Adipose tissue (tissue), 3 donors: ENCODE results near the gene PSG1. TPM values are rescaled to one million over a fixed set of nuclear protein-coding genes. Genes with fewer than 3 reads are reported as not detected.
"Not testable (repeated sequence)": the region's sequence is repeated elsewhere in the genome, so short reads cannot be mapped to it uniquely, and the experiment has no call there.

Experiments used
- H3K27ac ChIP-seq: one replicate; pipeline ENCODE4 v1.5.1; 2013; ENCODE audit warnings: low read depth, low read length
- WGBS, 3 donors: extraction: QIAGEN DNeasy Blood & Tissue Kit; methylation state at CpG; one replicate each; pipeline ENCODE4 v1.1.7; 2013; 5-methylcytosine and 5-hydroxymethylcytosine counted together
- polyA plus RNA-seq, 3 donors: library from polyadenylated mRNA; stranded (reverse); fragments of 200-250 nt; gene quantifications; one replicate each; pipeline ENCODE4 v1.2.3, GENCODE V29; 2013
- donor health status: healthy with polysubstance abuse.
- donor health status: Bipolar disorder and iron deficiency.
- donor health status: healthy.

The PSG1 gene
- polyA plus RNA-seq, 3 donors = not detected

DNA sequence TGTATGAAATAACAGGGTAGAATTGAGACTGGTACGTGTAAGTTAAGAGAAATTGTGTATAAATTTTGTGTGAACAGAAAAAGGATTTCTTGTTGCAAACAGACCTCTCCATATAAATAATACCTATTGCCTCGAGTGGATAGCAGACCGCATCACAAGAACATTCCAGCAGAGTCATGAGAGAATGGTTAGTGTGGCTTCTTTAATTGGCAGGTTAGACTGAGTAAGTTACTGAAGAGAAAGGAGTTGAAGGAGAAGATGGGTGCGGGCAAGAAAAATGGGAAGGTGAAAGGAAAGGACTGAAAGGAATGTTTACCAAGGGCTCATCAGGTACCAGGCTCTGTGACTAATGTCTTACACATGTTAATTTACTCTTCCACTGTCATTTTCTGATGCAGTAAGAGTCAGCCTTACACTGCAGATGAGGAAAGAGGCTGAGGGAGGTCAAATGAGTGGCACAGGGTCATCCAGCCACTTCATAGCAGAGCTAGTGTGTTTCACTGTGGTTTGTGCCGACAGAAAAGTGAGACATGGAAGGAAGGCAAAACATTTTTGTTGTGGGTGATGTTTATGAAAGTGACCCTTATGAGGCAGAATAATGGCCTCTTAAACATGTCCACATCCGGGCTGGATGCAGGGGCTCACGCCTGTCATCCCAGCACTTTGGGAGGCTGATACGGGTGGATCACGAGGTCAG, 46.6 kb downstream of the PSG1 start:
- 68 to 85% (median 82%) methylated on average over 9 of the region's 9 CpGs for WGBS, 3 donors
- not testable (repeated sequence) for H3K27ac ChIP-seq

DNA sequence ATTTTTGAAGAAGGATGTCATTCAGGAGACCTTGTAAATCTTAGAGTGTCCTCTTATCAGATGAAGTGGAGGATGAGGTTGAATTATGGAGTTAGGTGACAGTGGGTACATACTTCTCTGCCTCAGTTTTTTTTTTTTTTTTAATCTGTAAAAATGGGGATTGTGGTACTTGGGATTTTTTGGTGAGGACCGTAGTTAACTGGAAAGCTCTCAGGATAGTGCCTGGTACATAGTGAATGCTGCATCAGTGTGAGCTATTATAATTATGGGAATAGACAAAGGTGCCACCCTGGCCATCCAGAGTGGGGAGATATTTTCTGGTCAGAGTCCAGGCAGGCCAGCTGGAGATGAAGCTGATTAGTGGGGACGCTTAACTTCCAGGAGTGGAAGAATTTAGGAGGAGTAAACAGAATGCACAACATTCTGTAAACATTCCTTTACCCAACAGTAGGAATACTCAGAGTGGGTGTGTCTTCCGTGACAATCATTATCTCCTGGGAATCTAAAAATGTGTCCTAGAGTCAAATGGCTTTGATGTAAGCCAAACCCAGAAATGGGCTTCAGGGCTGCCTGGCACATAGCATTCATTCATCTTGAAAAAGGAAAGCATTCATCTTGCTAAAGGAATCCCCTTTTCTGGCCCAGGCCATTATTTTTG, 47.4 kb downstream of the PSG1 start:
- 37 to 75% (median 62%) methylated on average over 3 of the region's 3 CpGs for WGBS, 3 donors
- not testable (repeated sequence) for H3K27ac ChIP-seq

DNA sequence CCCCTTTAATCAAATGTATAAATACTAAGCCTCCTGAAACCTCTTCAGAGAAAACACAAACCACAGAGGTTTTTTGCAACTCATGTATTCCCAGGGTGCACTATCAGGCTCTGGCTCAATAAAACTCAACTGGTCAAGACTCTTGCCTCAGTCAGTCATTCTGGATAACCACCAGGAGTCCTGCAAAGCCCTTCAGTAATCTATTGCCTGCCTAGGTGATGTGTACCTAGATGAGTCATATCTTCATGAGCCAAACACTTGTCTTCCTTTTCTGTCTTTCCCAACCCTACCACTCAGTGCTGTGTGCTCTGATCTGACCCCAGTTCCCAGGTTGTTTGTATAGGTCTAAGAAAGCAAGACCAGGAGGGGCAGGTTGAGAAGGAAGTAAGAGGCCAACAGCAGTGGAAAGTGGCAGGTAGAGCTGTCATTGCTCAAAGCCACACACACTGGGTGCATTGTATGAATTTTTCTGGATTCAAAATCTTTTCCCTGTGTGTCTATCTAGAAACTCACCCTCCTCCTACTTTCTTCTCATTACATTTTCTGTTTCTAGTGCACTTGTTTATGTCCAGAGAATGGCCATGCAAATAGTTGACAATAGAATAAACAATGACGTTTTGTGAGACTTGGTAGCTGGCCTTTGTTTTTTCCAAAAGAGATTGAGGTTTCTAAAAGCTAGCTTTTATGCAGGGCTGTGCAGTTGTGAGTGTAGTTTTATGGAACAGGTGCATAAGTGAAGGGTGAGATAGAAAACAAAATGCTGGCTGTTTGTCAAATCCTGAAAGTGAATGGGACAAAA, 48.1 kb downstream of the PSG1 start:
- no peak overlapping the region for H3K27ac ChIP-seq
- 18 to 63% (median 55%) methylated on average over 1 of the region's 1 CpG for WGBS, 3 donors

DNA sequence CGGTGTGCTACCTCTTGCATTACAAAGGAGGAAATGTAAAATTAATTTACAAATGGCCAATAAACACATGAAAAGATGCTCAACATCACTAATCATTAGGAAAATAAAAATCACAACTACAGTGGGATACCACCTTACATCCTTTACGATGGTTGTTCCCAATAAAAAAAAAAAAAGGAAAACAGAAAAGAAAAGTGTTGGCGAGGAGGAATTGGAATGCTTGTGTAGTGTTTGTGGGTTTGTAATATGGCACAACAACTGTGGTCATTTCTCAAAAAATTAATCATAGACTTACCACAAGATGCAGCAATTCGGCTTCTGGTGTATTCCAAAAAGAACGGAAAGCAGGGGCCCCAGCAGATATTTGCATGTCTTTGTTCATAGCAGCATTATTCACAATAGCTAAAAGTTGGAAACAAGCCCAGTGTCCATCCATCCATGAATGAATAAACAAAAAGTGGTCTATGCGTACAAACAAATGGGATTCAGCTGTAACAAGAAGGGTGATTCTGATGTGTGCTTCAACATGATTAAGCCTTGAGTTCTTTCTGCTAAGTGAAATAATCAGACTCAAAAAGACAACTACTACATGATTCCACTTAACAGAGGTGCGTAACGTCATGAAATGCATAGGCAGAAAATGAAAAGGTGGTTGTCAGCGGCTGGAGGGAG, 58.1 kb downstream of the PSG1 start:
- WGBS, 3 donors = 82 to 90% (median 89%) methylated on average over 8 to 9 of the region's 9 CpGs
- not testable (repeated sequence) for H3K27ac ChIP-seq

DNA sequence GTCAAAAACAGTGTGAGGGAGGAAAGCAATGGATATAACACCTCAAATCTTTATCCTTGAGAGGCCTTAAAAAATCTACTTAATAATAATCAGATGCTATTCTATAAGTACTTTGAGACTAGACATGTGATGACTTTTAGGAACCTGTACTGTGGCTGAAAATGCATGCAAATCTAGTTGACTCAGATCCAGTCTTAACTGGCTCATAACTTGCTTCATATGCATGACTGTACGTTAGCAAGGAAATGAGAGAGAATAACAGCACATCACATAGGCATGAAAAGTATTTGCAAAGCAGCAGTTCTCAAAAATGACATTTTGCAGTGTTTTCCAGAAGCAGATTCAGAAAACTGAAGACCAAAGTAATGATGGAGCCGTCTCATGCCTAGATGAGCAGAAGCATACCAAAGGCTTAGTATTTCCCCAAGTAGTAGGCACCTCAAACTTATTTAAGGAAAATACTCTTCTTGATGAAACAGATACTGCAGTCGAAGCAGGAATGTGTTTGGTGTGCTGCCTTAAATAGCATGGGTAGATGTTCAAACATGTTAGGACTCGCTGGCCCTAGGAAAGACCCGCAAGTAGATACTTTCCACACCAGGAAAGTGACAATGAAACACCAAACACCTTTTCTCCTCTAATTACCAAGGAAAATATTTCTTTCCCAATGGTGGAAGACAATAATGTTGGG, 59.4 kb downstream of the PSG1 start:
- 69 to 75% (median 71%) methylated on average over 5 of the region's 5 CpGs for WGBS, 3 donors
- not testable (repeated sequence) for H3K27ac ChIP-seq

DNA sequence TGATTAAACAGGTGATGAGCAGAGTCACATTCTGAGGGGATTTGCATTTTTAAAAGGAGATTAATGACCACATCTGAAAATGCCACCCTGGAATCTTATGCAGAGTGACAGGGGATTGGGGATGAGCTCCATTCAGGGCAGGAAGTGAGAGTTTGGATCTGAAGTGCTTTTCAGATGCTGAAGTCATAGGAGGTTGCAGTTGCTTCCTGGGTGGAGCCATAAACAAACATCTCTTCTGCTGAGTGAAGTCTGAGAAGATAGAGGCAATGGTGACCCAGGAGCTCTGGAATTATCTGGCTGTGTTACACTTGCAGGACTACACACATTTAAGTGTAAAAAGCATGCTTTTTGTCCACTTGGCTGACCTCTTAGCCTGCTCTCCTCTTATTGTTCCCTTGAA, 62.6 kb downstream of the PSG1 start:
- H3K27ac ChIP-seq = no peak overlapping the region

Other genes starting within 250 kb of the PSG1 start
- gene PSG3, start 139.2 kb downstream of the PSG1 start, polyA plus RNA-seq = not detected
- not detected for gene PSG8, start 114.0 kb downstream of the PSG1 start, polyA plus RNA-seq
- not detected for gene PSG6, start 38.2 kb upstream of the PSG1 start, polyA plus RNA-seq
- gene PSG7, start 57.5 kb upstream of the PSG1 start, polyA plus RNA-seq = not detected
- not detected for gene PSG11, start 146.8 kb upstream of the PSG1 start, polyA plus RNA-seq
- not detected for gene PSG2, start 203.0 kb upstream of the PSG1 start, polyA plus RNA-seq